ENCODE data around the gene CNOT6.
A peak's percentile ranks its signal among the peaks of the same experiment; 100 is the strongest.

Gene CNOT6

DNA sequence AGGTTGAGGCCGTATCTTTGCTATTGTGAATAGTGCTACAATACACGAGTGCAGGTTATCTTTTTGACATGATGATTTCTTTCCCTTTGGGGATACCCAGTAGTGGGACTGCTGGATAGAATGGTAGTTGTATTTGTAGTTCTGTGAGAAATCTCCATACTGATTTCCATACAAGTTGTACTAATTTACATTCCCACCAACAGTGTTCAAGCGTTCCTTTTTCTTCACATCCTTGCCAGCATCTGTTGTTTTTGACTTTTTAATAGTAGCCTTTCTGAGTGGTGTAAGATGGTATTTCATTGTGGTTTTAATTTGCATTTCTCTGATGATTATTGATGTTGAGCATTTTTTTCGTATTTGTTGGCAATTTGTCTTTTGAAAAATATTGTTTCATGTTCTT, 41.4 kb downstream of the CNOT6 start:
- H3K4me2 ChIP-seq (ENCODE audit: insufficient read depth, low read length) = no peak overlapping the region
- H4K20me1 ChIP-seq (ENCODE audit: insufficient read depth, low read length) = peaks cover 25% of the 10 kb centered on the region
- no peak for DNase-seq
- H3K4me1 ChIP-seq (ENCODE audit: insufficient read depth, low read length) = no peaks in the 10 kb centered on the region
- H2AFZ ChIP-seq (ENCODE audit: low read depth, low read length) = no peak overlapping the region
- peaks cover 59% of the 10 kb centered on the region for H3K36me3 ChIP-seq (ENCODE audit: insufficient read depth, low read length)
- H3K27ac ChIP-seq (ENCODE audit: low read length) = no peak overlapping the region
- H3K79me2 ChIP-seq (ENCODE audit: insufficient read depth, low read length) = peaks cover 79% of the 10 kb centered on the region
- H3K27me3 ChIP-seq (ENCODE audit: insufficient read depth, low read length, poor library complexity) = no peaks in the 10 kb centered on the region
- no peak overlapping the region for H3K9ac ChIP-seq (ENCODE audit: low read depth, low read length)
- no peaks in the 10 kb centered on the region for H3K9me3 ChIP-seq (ENCODE audit: insufficient read depth, low read length, severe bottlenecking)
- no peak for TF ChIP-seq EZH2 (IDR thresholded peaks at IDR 0.05; ENCODE audit: borderline replicate concordance, low read depth, low read length, severe bottlenecking)
- TF ChIP-seq, protein P1, sequence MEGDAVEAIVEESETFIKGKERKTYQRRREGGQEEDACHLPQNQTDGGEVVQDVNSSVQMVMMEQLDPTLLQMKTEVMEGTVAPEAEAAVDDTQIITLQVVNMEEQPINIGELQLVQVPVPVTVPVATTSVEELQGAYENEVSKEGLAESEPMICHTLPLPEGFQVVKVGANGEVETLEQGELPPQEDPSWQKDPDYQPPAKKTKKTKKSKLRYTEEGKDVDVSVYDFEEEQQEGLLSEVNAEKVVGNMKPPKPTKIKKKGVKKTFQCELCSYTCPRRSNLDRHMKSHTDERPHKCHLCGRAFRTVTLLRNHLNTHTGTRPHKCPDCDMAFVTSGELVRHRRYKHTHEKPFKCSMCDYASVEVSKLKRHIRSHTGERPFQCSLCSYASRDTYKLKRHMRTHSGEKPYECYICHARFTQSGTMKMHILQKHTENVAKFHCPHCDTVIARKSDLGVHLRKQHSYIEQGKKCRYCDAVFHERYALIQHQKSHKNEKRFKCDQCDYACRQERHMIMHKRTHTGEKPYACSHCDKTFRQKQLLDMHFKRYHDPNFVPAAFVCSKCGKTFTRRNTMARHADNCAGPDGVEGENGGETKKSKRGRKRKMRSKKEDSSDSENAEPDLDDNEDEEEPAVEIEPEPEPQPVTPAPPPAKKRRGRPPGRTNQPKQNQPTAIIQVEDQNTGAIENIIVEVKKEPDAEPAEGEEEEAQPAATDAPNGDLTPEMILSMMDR (IDR thresholded peaks at IDR 0.05; ENCODE audit: borderline replicate concordance, extremely low read depth, low read length, poor library complexity, severe bottlenecking) = no peak
- H3K4me3 ChIP-seq (ENCODE audit: low read depth in 1 of 2, low read length in 2 of 2) = no peak overlapping the region
- ATAC-seq (ENCODE audit: insufficient read depth, low read depth) = no peak

DNA sequence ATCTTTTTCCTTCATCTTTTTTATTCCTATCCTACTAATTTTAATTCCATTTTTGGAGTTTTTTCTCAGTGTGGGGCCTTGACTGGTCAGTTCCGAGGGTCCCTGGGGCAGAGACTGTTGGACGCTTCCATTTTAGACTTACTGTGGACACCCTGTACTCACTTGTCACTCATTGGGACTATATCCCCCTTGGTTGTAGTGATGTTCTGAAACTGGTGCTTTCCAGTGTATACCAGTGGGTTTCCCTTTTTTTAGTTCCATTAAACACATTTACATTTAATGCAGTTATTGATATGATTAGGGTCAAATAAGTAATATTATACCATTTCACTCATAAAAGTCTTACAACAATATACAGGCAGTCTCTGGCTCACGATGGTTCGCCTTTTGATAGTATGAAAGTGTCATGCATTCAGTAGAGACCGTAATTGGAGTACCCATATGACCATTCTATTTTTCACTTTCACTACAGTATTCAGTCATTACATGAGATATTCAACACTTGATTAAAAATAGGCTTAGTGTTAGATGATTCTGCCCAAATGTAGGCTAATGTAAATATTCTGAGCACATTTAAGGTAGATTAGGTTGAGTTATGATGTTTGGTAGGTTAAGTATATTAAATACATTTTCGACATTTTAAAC, 46.0 kb downstream of the CNOT6 start:
- no peak for DNase-seq
- Histone ChIP-seq H2AFZ (ENCODE audit: low read depth, low read length) (no peak overlapping the region), H3K4me3 (ENCODE audit: low read depth in 1 of 2, low read length in 2 of 2) (no peak overlapping the region), H3K27me3 (ENCODE audit: insufficient read depth, low read length, poor library complexity) (no peaks in the 10 kb centered on the region), H3K36me3 (ENCODE audit: insufficient read depth, low read length) (peaks cover 67% of the 10 kb centered on the region), H3K4me1 (ENCODE audit: insufficient read depth, low read length) (no peaks in the 10 kb centered on the region), H4K20me1 (ENCODE audit: insufficient read depth, low read length) (peaks cover 26% of the 10 kb centered on the region), H3K79me2 (ENCODE audit: insufficient read depth, low read length) (peaks cover 91% of the 10 kb centered on the region), H3K4me2 (ENCODE audit: insufficient read depth, low read length) (no peak overlapping the region), H3K9ac (ENCODE audit: low read depth, low read length) (no peak overlapping the region), H3K9me3 (ENCODE audit: insufficient read depth, low read length, severe bottlenecking) (no peaks in the 10 kb centered on the region), H3K27ac (ENCODE audit: low read length) (no peak overlapping the region)
- TF ChIP-seq, protein P1 (IDR thresholded peaks at IDR 0.05; ENCODE audit: borderline replicate concordance, extremely low read depth, low read length, poor library complexity, severe bottlenecking) = no peak
- TF ChIP-seq EZH2 (IDR thresholded peaks at IDR 0.05; ENCODE audit: borderline replicate concordance, low read depth, low read length, severe bottlenecking) = no peak
- no peak for ATAC-seq (ENCODE audit: insufficient read depth, low read depth)

DNA sequence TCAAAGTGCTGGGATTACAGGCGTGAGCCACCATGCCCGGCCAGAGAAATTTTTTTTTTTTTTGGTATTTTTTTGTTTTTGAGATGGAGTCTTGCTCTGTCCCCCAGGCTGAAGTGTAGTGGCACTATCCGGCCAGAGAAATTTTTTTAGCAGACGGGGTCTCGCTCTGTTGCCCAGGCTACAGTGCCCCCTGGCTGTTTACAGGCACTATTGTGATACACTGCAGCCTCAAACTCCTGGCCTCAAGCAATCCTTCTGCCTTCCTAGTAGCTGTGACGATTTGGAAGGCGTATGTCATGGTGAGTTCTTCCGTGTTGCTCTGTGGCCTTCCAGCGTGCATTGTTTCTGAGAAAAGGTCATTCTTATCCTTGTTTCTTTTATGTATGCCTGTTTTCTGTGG, 47.5 kb downstream of the CNOT6 start:
- Histone ChIP-seq H3K4me2 (ENCODE audit: insufficient read depth, low read length) (no peak overlapping the region), H3K79me2 (ENCODE audit: insufficient read depth, low read length) (peaks cover 93% of the 10 kb centered on the region), H3K36me3 (ENCODE audit: insufficient read depth, low read length) (peaks cover 66% of the 10 kb centered on the region), H3K9me3 (ENCODE audit: insufficient read depth, low read length, severe bottlenecking) (no peaks in the 10 kb centered on the region), H3K4me3 (ENCODE audit: low read depth in 1 of 2, low read length in 2 of 2) (no peak overlapping the region), H3K27ac (ENCODE audit: low read length) (no peak overlapping the region), H3K9ac (ENCODE audit: low read depth, low read length) (no peak overlapping the region), H3K27me3 (ENCODE audit: insufficient read depth, low read length, poor library complexity) (no peaks in the 10 kb centered on the region), H2AFZ (ENCODE audit: low read depth, low read length) (no peak overlapping the region), H4K20me1 (ENCODE audit: insufficient read depth, low read length) (peaks cover 24% of the 10 kb centered on the region), H3K4me1 (ENCODE audit: insufficient read depth, low read length) (no peaks in the 10 kb centered on the region)
- no peak for TF ChIP-seq EZH2 (IDR thresholded peaks at IDR 0.05; ENCODE audit: borderline replicate concordance, low read depth, low read length, severe bottlenecking)
- TF ChIP-seq, protein P1 (IDR thresholded peaks at IDR 0.05; ENCODE audit: borderline replicate concordance, extremely low read depth, low read length, poor library complexity, severe bottlenecking) = peak; percentile 42
- ATAC-seq (ENCODE audit: insufficient read depth, low read depth) (peak; percentile 37; the same call in 1 of the 3 replicates), DNase-seq (no peak)
